SU-DHL-6 (cell line): Measurements from ENCODE around the gene GTF2F2.

ENCODE experiments used
- H2AFZ ChIP-seq: fragments of 200-600 bp; sonication (generic); 2 replicates; pipeline ENCODE4 v1.6.1; 2014; ENCODE audit warnings: low read depth, mild to moderate bottlenecking, moderate library complexity, mixed read lengths, antibody characterized with exemption, low read length; ENCODE audit not compliant: severe bottlenecking
- H3F3A ChIP-seq: fragments of 200-600 bp; shearing (Covaris generic); 2 replicates; pipeline ENCODE4 v1.6.0; 2016; ENCODE audit warnings: antibody characterized with exemption, mild to moderate bottlenecking; ENCODE audit not compliant: insufficient read depth
- H3K27ac ChIP-seq: fragments of 200-600 bp; sonication (generic); 2 replicates; pipeline ENCODE4 v1.5.1; 2016; ENCODE audit warnings: low read depth, mild to moderate bottlenecking, low read length, moderate library complexity, mixed read lengths
- H3K27me3 ChIP-seq: fragments of 200-600 bp; sonication (generic), shearing (Covaris generic); 2 replicates; pipeline ENCODE4 v1.6.0; 2014; ENCODE audit warnings: mild to moderate bottlenecking, low read length
- H3K36me3 ChIP-seq: fragments of 200-600 bp; sonication (generic); 2 replicates; pipeline ENCODE4 v1.6.1; 2014; ENCODE audit warnings: mild to moderate bottlenecking, low read length, mixed read lengths
- H3K4me2 ChIP-seq: fragments of 300-600, 200-600 bp; shearing (Covaris generic), sonication (generic); 2 replicates; pipeline ENCODE4 v1.6.0; 2014; ENCODE audit warnings: low read length, low read depth, mild to moderate bottlenecking; ENCODE audit not compliant: poor library complexity, severe bottlenecking
- H3K4me3 ChIP-seq: fragments of 200-600 bp; sonication (generic); 2 replicates; pipeline ENCODE4 v1.5.1; 2014; ENCODE audit warnings: antibody characterized with exemption, low read length, mild to moderate bottlenecking, mixed read lengths; ENCODE audit not compliant: insufficient read depth, poor library complexity, severe bottlenecking
- H3K79me2 ChIP-seq: fragments of 200-600 bp; sonication (generic); 2 replicates; pipeline ENCODE4 v1.6.1; 2014; ENCODE audit warnings: mild to moderate bottlenecking, low read length, moderate library complexity; ENCODE audit not compliant: insufficient read depth
- H3K9ac ChIP-seq: fragments of 200-600 bp; sonication (generic); 2 replicates; pipeline ENCODE4 v1.7.0; 2014; ENCODE audit warnings: mild to moderate bottlenecking, low read length
- H3K9me2 ChIP-seq: fragments of 200-600 bp; sonication (generic); replicated peaks from 2 replicates; pipeline ENCODE4 v1.6.1; 2014; ENCODE audit warnings: low read length; ENCODE audit not compliant: insufficient read depth
- H3K9me3 ChIP-seq: fragments of 200-600 bp; sonication (generic); 2 replicates; pipeline ENCODE4 v1.6.1; 2014; ENCODE audit warnings: low read length, mixed read lengths; ENCODE audit not compliant: insufficient read depth
- H4K20me1 ChIP-seq: fragments of 200-600 bp; sonication (generic); 2 replicates; pipeline ENCODE4 v1.6.1; 2014; ENCODE audit warnings: low read depth, mild to moderate bottlenecking, antibody characterized with exemption, low read length, moderate library complexity, mixed read lengths
- EZH2phosphoT487 ChIP-seq: fragments of 200-600 bp; sonication (generic), shearing (Covaris generic); conservative IDR thresholded peaks from 2 replicates; pipeline ENCODE4 v1.6.1; 2018; ENCODE audit warnings: mild to moderate bottlenecking, antibody characterized with exemption, low read length, moderate library complexity, mixed read lengths
- TF ChIP-seq, protein P1 (sequence below): fragments of 200-600 bp; sonication (generic); IDR thresholded peaks from one replicate; pipeline ENCODE4 v1.5.1; 2017; ENCODE audit warnings: antibody characterized with exemption, mild to moderate bottlenecking, low read length, moderate library complexity; ENCODE audit not compliant: insufficient read depth, poor library complexity, severe bottlenecking

Gene GTF2F2

DNA sequence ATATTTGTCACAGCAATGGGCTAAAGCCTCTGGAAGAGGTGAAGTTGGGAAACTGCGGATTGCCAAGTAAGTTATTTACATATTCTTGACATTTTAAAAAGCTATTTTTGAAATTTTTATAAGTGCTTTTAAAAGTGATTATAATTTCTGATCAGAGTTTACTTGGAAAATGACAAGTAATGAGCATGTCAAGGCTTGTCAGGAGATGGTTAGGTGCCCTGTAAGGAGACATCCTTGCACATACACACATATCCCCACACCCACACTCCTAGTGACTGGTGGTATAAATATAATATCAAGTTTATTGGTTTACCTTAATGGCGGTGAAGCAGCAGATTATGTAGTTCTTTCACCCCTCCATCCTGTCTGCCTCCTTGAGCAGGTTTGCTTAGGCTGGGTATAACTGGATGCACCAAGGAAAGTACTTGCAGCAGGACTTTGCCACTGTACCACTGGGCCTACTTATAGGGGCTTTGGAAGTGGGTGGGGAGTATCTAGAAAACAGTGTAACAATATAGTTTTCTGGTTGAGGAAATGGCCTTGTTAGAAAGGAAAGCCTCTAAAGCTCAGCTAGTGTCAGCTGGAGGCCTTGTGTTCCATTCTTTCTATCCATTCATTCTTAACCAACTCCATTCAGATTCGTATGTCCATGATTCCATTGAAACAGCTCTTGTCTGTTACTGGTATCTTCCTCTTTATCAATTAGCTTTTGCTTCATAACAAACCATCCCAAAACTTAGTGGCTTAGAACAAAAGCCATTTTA lies 16.6 kb downstream of the GTF2F2 start:
- 0 out of 2 replicates have a peak, but pooled peaks cover 6% of the 10 kb centered on the region for H3F3A ChIP-seq
- TF ChIP-seq EZH2phosphoT487, result no peak
- no peak overlapping the region for H3K4me3 ChIP-seq
- H3K4me2 ChIP-seq, result no peak overlapping the region
- H3K9me2 ChIP-seq, result no peaks in the 10 kb centered on the region
- H3K36me3 ChIP-seq, result no peaks in the 10 kb centered on the region
- H3K79me2 ChIP-seq, result peaks cover 86% of the 10 kb centered on the region
- H2AFZ ChIP-seq, result no peak overlapping the region
- no peaks in the 10 kb centered on the region for H3K9me3 ChIP-seq
- no peaks in the 10 kb centered on the region for H3K27me3 ChIP-seq
- H3K27ac ChIP-seq, result no peak overlapping the region
- no peaks in the 10 kb centered on the region for H4K20me1 ChIP-seq
- no peak overlapping the region for H3K9ac ChIP-seq

DNA sequence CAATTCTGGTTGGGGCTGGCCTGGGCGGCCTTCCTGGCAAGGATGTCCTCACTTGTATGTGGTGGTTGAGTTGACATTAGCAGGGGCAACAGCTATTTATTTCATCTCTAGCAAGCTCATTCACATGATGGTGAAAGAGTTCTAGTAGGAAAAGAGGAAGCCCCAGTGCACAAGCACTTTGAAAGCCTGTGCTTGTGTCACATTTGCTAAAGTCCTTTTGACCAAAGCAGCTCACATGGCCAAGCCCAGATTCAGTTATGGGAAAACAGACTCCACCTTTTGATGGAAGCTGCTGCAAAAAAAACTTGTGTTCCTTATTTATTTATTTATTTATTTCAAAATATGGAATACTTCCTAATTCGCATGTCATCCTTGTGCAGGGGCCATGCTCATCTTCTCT lies 17.2 kb downstream of the GTF2F2 start:
- Histone ChIP-seq H3K36me3 (no peaks in the 10 kb centered on the region), H3K4me3 (no peak overlapping the region), H3K27ac (no peak overlapping the region), H3K9me3 (no peaks in the 10 kb centered on the region), H3K9me2 (no peaks in the 10 kb centered on the region), H2AFZ (no peak overlapping the region), H4K20me1 (no peaks in the 10 kb centered on the region), H3K4me2 (no peak overlapping the region), H3K9ac (no peak overlapping the region), H3K27me3 (no peaks in the 10 kb centered on the region), H3K79me2 (peaks cover 86% of the 10 kb centered on the region), H3F3A (no peaks in the 10 kb centered on the region)
- TF ChIP-seq, protein P1, sequence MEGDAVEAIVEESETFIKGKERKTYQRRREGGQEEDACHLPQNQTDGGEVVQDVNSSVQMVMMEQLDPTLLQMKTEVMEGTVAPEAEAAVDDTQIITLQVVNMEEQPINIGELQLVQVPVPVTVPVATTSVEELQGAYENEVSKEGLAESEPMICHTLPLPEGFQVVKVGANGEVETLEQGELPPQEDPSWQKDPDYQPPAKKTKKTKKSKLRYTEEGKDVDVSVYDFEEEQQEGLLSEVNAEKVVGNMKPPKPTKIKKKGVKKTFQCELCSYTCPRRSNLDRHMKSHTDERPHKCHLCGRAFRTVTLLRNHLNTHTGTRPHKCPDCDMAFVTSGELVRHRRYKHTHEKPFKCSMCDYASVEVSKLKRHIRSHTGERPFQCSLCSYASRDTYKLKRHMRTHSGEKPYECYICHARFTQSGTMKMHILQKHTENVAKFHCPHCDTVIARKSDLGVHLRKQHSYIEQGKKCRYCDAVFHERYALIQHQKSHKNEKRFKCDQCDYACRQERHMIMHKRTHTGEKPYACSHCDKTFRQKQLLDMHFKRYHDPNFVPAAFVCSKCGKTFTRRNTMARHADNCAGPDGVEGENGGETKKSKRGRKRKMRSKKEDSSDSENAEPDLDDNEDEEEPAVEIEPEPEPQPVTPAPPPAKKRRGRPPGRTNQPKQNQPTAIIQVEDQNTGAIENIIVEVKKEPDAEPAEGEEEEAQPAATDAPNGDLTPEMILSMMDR, result no peak
- no peak for TF ChIP-seq EZH2phosphoT487

DNA sequence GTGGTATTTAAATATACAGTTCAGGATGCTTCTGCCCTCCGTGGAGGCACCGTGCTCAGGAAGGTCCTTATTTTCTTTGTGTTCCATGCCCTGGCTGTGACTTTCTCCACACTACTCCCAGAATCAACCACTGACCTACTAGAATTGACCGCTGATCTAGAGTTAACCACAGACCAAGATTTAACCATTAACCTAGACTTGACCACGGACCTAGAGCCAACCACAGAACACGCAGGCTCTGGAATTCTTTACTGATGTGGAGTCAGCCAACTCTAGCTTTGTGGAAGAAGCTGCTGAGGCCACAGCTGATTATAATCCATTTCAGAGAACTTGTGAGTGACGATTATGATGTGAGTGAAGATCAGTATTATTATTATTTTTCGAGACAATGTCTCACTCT lies 18.0 kb downstream of the GTF2F2 start:
- Histone ChIP-seq H3K4me2 (no peak overlapping the region), H3K9me2 (no peaks in the 10 kb centered on the region), H3K4me3 (no peak overlapping the region), H3K79me2 (peaks cover 86% of the 10 kb centered on the region), H3K9ac (no peak overlapping the region), H3F3A (no peaks in the 10 kb centered on the region), H4K20me1 (no peaks in the 10 kb centered on the region), H3K27ac (no peak overlapping the region), H3K9me3 (no peaks in the 10 kb centered on the region), H3K27me3 (no peaks in the 10 kb centered on the region), H2AFZ (no peak overlapping the region), H3K36me3 (no peaks in the 10 kb centered on the region)
- TF ChIP-seq, protein P1, result no peak
- TF ChIP-seq EZH2phosphoT487, result no peak

DNA sequence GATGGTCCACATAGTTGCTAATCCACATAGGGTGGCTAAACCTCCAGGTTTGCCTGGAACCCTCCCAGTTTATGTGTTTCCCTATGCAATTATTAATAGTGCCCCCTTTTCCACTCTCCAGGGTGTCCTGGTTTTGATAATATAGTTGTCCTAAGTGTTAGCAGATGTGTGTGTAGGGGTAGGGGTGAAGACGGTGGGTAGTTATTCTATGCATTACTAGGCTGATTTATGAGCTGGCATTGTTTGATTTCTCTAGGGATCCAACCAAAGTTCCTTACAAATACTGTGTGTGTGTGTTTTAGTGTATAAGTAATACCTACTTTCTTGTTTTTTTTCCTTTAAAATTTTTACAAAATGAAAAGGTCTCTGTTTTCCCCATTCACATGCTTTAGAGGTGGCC lies 21.1 kb downstream of the GTF2F2 start:
- Histone ChIP-seq H3F3A (no peaks in the 10 kb centered on the region), H3K9ac (no peak overlapping the region), H3K4me3 (no peak overlapping the region), H3K9me3 (no peaks in the 10 kb centered on the region), H3K27ac (no peak overlapping the region), H2AFZ (no peak overlapping the region), H3K79me2 (peaks cover 77% of the 10 kb centered on the region), H3K27me3 (no peaks in the 10 kb centered on the region), H3K9me2 (no peaks in the 10 kb centered on the region), H3K4me2 (no peak overlapping the region), H3K36me3 (no peaks in the 10 kb centered on the region), H4K20me1 (no peaks in the 10 kb centered on the region)
- TF ChIP-seq, protein P1, result no peak
- TF ChIP-seq EZH2phosphoT487, result no peak
